ENCODE results near the gene SIK3. TPM values are rescaled to one million over a fixed set of nuclear protein-coding genes. Genes with fewer than 3 reads are reported as not detected.
"Not testable (repeated sequence)": the region's sequence is repeated elsewhere in the genome, so short reads cannot be mapped to it uniquely, and the experiment has no call there.

SIK3 gene
- total RNA-seq, 2 experiments from 2014 or later = 81.4 to 86.1 TPM

DNA sequence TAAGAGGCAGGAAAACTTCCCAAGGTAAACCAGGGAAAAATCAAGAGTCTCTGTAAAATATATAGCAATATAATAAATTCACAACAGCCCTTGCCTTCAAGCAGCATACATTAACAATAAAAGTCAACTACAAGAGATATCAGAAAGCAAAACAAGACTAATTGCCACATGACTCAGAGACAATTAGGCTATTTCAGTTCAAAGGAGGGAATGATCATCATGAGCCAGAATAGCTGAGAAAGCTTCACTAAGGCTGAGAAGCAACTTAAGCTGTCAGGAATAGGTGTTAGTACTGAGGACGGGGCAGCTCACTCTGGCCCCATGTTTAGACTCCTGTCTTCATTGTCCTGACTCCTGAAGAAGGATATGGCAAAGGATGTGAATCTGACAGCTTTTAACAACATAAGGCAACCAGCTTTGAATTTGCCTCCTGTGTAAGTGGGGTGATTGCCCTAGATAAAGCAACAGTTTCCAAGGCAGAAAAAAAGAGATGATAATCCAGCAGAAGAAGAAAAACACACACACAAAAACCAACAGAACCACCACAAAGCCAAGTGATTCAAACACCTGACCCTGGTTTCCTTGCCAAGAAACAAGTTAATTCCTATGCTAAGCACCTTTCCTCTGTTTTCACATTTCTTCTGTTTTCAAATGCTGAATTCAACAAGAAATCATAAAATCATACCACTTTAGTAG is 60.8 kb downstream of the SIK3 start:
- H3K27ac Mint-ChIP-seq = peak overlapping the region; percentile 72
- intact Hi-C loops (cut with DNase I, micrococcal nuclease) = loop anchor here in 1 of 2 experiments (2.0 to 5.0 kb wide), 2 partner anchors 17 to 60 kb away; partner anchors contain the start of gene SIK3
- DNase-seq = peak in 3 of 14 experiments; percentile 37 to 42 (median 40)
- no peaks in the 10 kb centered on the region for H3K9me3 Mint-ChIP-seq
- no peaks in the 10 kb centered on the region for H3K9me3 ChIP-seq (ENCODE audit: control insufficient read depth in 1 of 2, insufficient read depth in 1 of 2, low read length in 2 of 2)
- TF ChIP-seq, protein P1, sequence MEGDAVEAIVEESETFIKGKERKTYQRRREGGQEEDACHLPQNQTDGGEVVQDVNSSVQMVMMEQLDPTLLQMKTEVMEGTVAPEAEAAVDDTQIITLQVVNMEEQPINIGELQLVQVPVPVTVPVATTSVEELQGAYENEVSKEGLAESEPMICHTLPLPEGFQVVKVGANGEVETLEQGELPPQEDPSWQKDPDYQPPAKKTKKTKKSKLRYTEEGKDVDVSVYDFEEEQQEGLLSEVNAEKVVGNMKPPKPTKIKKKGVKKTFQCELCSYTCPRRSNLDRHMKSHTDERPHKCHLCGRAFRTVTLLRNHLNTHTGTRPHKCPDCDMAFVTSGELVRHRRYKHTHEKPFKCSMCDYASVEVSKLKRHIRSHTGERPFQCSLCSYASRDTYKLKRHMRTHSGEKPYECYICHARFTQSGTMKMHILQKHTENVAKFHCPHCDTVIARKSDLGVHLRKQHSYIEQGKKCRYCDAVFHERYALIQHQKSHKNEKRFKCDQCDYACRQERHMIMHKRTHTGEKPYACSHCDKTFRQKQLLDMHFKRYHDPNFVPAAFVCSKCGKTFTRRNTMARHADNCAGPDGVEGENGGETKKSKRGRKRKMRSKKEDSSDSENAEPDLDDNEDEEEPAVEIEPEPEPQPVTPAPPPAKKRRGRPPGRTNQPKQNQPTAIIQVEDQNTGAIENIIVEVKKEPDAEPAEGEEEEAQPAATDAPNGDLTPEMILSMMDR (IDR thresholded peaks at IDR 0.05) = no peak
- peaks cover 72% of the 10 kb centered on the region for H3K4me1 Mint-ChIP-seq (ENCODE audit: low read depth)
- no peak overlapping the region for H3K4me3 ChIP-seq (ENCODE audit: low read length)
- peak overlapping the region; percentile 50 for H3K4me3 Mint-ChIP-seq
- no peaks in the 10 kb centered on the region for H3K27me3 ChIP-seq (ENCODE audit: control insufficient read depth in 1 of 2, insufficient read depth in 2 of 2, low read length in 2 of 2)
- H3K4me1 ChIP-seq (ENCODE audit: insufficient read depth, low read length) = peaks cover 17% of the 10 kb centered on the region
- H3K36me3 ChIP-seq (ENCODE audit: insufficient read depth, low read length) = no peaks in the 10 kb centered on the region
- H3K36me3 Mint-ChIP-seq (ENCODE audit: low read depth) = no peaks in the 10 kb centered on the region
- peak overlapping the region in 1 of 2 donors; percentile 68 for H3K27ac ChIP-seq (ENCODE audit: low read depth in 1 of 2, low read length in 2 of 2)
- peak; percentile 26 for ATAC-seq (ENCODE audit: poor library complexity)
- CTCF ChIA-PET = no interaction called here
- POLR2A ChIA-PET = interaction anchor here (0.6 to 1.0 kb wide), 2 partner anchors 13 to 108 kb away, joined by 3 to 4 read pairs; no protein-coding TSS in a partner anchor
- H3K27me3 Mint-ChIP-seq = no peaks in the 10 kb centered on the region

DNA sequence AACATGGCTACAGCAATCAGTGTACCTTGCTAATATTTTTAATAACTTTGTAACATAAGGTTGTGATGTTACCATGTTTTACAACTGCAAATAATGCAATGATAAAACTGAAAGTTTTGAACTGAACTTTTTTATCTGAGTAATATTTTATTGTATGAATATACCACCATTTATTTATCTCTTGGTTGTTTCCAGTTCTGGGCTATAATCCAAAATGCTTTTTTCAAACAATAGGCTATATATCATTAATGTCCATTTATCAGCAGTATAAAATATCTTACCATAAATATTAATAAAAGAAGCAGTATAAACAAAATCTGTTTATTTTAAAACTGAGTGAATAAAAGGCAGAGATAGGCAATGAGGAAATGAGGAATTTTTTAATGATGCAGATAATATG is 63.3 kb downstream of the SIK3 start:
- Mint-ChIP-seq H3K36me3 (ENCODE audit: low read depth) (no peaks in the 10 kb centered on the region), H3K9me3 (no peaks in the 10 kb centered on the region), H3K27ac (no peak overlapping the region), H3K27me3 (no peaks in the 10 kb centered on the region), H3K4me3 (no peak overlapping the region), H3K4me1 (ENCODE audit: low read depth) (peaks cover 63% of the 10 kb centered on the region)
- Histone ChIP-seq H3K9me3 (ENCODE audit: control insufficient read depth in 1 of 2, insufficient read depth in 1 of 2, low read length in 2 of 2) (no peaks in the 10 kb centered on the region), H3K4me1 (ENCODE audit: insufficient read depth, low read length) (peaks cover 17% of the 10 kb centered on the region), H3K36me3 (ENCODE audit: insufficient read depth, low read length) (no peaks in the 10 kb centered on the region), H3K4me3 (ENCODE audit: low read length) (no peak overlapping the region), H3K27ac (ENCODE audit: low read depth in 1 of 2, low read length in 2 of 2) (no peak overlapping the region), H3K27me3 (ENCODE audit: control insufficient read depth in 1 of 2, insufficient read depth in 2 of 2, low read length in 2 of 2) (no peaks in the 10 kb centered on the region)
- DNase-seq = no peak
- ChIA-PET POLR2A (interaction anchor here (0.6 kb wide), 1 partner anchor 225 kb away, joined by 3 read pairs; no protein-coding TSS in a partner anchor), CTCF (no interaction called here)
- ATAC-seq (ENCODE audit: poor library complexity) = no peak
- TF ChIP-seq, protein P1 (IDR thresholded peaks at IDR 0.05) = no peak
- intact Hi-C loops (cut with DNase I, micrococcal nuclease) = loop anchor here in 1 of 2 experiments (5.0 kb wide), 1 partner anchor 62 kb away; the partner anchor contains the start of gene SIK3

DNA sequence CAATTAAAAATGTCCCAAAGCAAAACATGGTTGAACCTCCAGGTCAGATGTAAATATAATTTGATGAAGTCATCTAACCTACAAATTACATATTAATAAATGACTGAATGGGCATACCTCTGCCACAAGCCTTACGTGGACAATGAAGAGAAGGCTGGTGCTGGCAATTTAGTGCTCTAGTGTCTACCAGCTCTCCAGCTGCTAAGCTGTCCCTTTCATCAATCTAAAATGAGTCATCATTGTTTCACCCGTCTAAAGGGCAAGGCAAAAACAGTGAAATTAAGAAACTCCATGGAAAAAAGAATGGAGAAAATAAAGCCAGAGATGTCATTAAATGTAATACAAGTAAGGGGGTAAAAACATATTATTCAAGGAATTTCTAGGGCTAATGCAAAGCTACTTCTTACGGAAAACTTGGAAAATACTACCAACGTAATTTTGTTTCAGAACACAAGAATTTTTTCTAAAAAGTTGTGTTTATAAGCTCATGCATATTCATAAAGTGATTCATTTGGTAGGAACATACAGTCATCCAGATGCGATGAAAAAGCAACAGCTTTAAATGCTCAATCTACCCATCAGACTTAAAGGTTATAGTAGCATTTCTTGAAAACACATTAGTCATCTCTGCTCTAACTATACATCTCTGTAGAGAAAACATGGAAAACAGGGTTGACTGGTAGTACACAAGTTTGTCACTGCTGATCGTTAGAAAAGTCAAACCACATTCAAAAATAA is 71.5 kb downstream of the SIK3 start:
- Histone ChIP-seq H3K27ac (ENCODE audit: low read depth in 1 of 2, low read length in 2 of 2) (no peak overlapping the region), H3K9me3 (ENCODE audit: control insufficient read depth in 1 of 2, insufficient read depth in 1 of 2, low read length in 2 of 2) (no peaks in the 10 kb centered on the region), H3K4me3 (ENCODE audit: low read length) (no peak overlapping the region), H3K36me3 (ENCODE audit: insufficient read depth, low read length) (no peaks in the 10 kb centered on the region), H3K27me3 (ENCODE audit: control insufficient read depth in 1 of 2, insufficient read depth in 2 of 2, low read length in 2 of 2) (no peaks in the 10 kb centered on the region), H3K4me1 (ENCODE audit: insufficient read depth, low read length) (peaks cover 28% of the 10 kb centered on the region)
- Mint-ChIP-seq H3K36me3 (ENCODE audit: low read depth) (peaks cover 7% of the 10 kb centered on the region), H3K4me1 (ENCODE audit: low read depth) (peaks cover 67% of the 10 kb centered on the region), H3K9me3 (no peaks in the 10 kb centered on the region), H3K4me3 (no peak overlapping the region), H3K27ac (no peak overlapping the region), H3K27me3 (no peaks in the 10 kb centered on the region)
- ChIA-PET CTCF (no interaction called here), POLR2A (interaction anchor here (0.7 to 0.9 kb wide), 2 partner anchors 71 to 97 kb away, joined by 3 read pairs; partner anchors contain the start of gene SIK3)
- intact Hi-C loops (cut with DNase I, micrococcal nuclease) = loop anchor here in 1 of 2 experiments (5.0 kb wide), 2 partner anchors 36 to 94 kb away; no protein-coding TSS in a partner anchor
- no peak for ATAC-seq (ENCODE audit: poor library complexity)
- TF ChIP-seq, protein P1 (IDR thresholded peaks at IDR 0.05) = no peak
- no peak for DNase-seq

DNA sequence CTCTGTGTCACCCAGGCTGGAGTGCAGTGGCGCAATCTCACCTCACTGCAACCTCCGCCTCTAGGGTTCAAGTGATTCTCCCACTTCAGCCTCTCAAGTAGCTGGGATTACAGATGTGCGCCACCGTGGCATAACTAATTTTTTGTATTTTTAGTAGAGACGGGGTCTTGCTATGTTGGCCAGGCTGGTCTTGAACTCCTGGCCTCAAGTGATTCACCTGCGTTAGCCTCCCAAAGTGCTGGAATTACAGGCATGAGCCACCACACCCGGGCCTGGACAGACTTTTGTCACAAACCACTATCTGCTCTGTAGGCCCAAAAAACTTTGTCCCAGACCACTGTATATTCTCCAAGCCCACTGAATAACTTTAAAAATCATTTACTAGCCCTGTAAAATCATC is 74.5 kb downstream of the SIK3 start:
- H3K27ac Mint-ChIP-seq; ATAC-seq (ENCODE audit: poor library complexity); H3K27me3 Mint-ChIP-seq: not testable (repeated sequence)

More for the DNA sequence above, 74.5 kb downstream of the SIK3 start:
- H3K27ac ChIP-seq (ENCODE audit: low read depth in 1 of 2, low read length in 2 of 2); DNase-seq; H3K27me3 ChIP-seq (ENCODE audit: control insufficient read depth in 1 of 2, insufficient read depth in 2 of 2, low read length in 2 of 2); POLR2A ChIA-PET; H3K4me3 Mint-ChIP-seq; H3K36me3 Mint-ChIP-seq (ENCODE audit: low read depth); H3K9me3 ChIP-seq (ENCODE audit: control insufficient read depth in 1 of 2, insufficient read depth in 1 of 2, low read length in 2 of 2); H3K36me3 ChIP-seq (ENCODE audit: insufficient read depth, low read length); H3K4me3 ChIP-seq (ENCODE audit: low read length); H3K9me3 Mint-ChIP-seq: not testable (repeated sequence)
- peaks cover 77% of the 10 kb centered on the region for H3K4me1 Mint-ChIP-seq (ENCODE audit: low read depth)
- CTCF ChIA-PET = interaction anchor here (0.8 to 1.1 kb wide), 2 partner anchors 10 to 16 kb away, joined by 3 to 4 read pairs; no protein-coding TSS in a partner anchor
- intact Hi-C loops (cut with DNase I, micrococcal nuclease) = loop anchor here in 1 of 2 experiments (5.0 kb wide), 1 partner anchor 36 kb away; no protein-coding TSS in a partner anchor
- peaks cover 44% of the 10 kb centered on the region for H3K4me1 ChIP-seq (ENCODE audit: insufficient read depth, low read length)

All from CD4-positive, alpha-beta T cell (primary cell).